Cardiac fibroblast (primary cell): ENCODE results near the gene GTPBP8.
"Not testable (repeated sequence)": the region's sequence is repeated elsewhere in the genome, so short reads cannot be mapped to it uniquely, and the experiment has no call there.

Experiments used
- DNase-seq, 2 donors: peaks; one replicate each; pipeline versions ENCODE4 v3.0.0 to v3.0.0-alpha.2; 2010; ENCODE audit warnings: low read depth in 2 of 2
- H3K4me3 ChIP-seq, 2 donors: replicated peaks in 1 of 2; 1 replicate in 1 of 2; 2 replicates in 1 of 2; pipeline ENCODE4 v1.5.1; 2011; ENCODE audit warnings: low read depth in 2 of 2, low read length in 2 of 2, mild to moderate bottlenecking in 2 of 2, moderate library complexity in 1 of 2
- TF ChIP-seq, protein P1 (sequence below): IDR thresholded peaks from one replicate; pipeline ENCODE4 v1.5.1; 2011; ENCODE audit warnings: low read depth, mild to moderate bottlenecking, low read length, inconsistent platforms

GTPBP8 gene

DNA sequence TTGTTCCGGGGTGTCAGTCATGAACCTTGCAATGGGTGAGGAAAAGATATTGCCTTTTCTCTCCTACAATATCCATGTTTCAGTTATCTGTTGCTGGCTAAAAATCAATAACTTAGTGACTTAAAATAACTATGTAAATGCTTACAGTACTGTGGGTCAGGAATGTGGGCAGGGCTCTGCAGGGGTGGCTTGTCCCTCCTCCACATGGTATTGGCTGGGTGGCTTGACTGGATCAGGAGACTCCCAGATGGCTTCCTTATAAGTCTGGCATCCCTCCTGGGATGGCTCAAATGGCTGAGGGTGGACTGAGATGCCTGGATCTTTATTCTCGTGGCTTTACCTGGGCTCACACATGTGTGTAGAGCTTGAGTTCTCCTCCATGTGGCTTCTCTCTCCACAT, 47.5 kb downstream of the GTPBP8 start:
- DNase-seq = no peak
- H3K4me3 ChIP-seq = no peak overlapping the region
- TF ChIP-seq, protein P1, sequence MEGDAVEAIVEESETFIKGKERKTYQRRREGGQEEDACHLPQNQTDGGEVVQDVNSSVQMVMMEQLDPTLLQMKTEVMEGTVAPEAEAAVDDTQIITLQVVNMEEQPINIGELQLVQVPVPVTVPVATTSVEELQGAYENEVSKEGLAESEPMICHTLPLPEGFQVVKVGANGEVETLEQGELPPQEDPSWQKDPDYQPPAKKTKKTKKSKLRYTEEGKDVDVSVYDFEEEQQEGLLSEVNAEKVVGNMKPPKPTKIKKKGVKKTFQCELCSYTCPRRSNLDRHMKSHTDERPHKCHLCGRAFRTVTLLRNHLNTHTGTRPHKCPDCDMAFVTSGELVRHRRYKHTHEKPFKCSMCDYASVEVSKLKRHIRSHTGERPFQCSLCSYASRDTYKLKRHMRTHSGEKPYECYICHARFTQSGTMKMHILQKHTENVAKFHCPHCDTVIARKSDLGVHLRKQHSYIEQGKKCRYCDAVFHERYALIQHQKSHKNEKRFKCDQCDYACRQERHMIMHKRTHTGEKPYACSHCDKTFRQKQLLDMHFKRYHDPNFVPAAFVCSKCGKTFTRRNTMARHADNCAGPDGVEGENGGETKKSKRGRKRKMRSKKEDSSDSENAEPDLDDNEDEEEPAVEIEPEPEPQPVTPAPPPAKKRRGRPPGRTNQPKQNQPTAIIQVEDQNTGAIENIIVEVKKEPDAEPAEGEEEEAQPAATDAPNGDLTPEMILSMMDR = no peak

DNA sequence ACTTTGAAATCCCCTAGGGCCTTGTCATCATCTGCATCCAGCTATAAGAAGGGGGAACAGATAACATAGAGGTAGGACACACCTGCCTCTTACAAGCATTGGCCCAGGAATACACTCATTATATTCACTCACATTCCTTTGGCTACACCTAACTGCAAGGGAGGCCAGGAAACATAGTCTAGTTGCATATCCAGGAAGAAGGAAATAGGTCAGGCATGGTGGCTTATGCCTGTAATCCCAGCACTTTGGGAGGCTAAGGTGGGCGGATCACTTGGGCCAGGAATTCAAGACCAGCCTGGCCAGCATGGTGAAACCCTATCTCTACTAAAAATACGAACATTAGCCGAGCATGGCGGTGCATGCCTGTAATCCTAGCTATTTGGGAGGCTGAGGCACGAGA, 48.8 kb downstream of the GTPBP8 start:
- no peak for DNase-seq
- TF ChIP-seq, protein P1 = no peak
- H3K4me3 ChIP-seq = no peak overlapping the region

DNA sequence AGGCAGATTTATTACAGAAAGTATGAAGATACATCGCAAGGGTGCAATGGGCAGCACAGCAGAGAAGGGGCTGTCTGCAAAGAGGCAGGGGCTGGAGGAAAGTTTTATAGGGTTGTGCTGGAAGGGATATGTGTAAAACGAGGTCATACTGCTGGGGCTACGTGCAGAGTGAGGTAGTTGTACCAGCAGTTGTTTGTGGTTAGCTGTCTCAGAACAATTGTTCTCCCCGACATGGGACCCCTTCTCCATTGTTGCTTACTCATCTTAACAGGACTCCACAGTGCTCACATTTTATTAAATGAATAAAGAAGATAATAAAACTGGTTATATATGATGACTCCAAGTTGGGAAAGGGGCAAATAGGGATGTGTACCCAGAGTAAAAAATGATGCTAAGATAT, 49.4 kb downstream of the GTPBP8 start:
- no peak for DNase-seq
- TF ChIP-seq, protein P1 = no peak
- no peak overlapping the region for H3K4me3 ChIP-seq

DNA sequence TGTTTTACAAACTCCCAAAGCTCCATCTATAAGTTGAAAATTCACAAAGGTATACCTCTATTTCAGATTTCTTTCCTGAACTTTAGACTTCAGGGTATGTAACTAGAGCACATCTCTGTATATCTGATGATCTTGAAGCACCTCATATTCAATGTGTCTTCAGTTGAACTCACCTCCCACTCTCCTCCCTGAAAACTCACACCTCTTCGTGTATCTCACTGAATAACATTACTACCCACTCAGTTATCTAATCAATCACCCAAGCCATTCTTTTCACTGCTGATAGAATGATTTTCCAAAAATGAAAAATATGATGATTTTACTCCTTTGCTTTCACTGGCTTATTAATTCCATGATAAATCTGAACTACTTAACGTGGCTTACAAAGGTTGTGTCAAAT, 52.9 kb downstream of the GTPBP8 start:
- H3K4me3 ChIP-seq = no peak overlapping the region
- no peak for DNase-seq
- TF ChIP-seq, protein P1 = no peak

DNA sequence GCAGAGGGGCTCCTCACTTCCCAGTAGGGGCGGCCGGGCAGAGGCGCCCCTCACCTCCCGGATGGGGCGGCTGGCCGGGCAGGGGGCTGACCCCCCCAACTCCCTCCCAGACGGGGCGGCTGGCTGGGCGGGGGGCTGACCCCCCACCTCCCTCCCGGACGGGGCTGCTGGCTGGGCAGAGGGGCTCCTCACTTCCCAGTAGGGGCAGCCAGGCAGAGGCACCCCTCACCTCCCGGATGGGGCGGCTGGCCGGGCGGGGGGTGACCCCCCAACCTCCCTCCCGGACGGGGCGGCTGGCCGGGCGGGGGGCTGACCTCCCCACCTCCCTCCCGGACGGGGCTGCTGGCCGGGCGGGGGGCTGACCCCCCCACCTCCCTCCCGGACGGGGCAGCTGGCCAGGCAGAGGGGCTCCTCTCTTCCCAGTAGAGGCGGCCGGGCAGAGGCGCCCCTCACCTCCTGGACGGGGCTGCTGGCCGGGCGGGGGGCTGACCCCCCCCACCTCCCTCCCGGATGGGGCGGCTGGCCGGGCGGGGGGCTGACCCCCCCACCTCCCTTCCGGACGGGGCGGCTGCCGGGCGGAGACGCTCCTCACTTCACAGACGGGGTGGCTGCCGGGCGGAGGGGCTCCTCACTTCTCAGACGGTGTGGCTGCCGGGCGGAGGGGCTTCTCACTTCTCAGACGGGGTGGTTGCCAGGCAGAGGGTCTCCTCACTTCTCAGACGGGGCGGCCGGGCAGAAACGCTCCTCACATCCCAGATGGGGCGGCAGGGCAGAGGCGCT, 55.6 kb downstream of the GTPBP8 start:
- H3K4me3 ChIP-seq, DNase-seq: not testable (repeated sequence)

DNA sequence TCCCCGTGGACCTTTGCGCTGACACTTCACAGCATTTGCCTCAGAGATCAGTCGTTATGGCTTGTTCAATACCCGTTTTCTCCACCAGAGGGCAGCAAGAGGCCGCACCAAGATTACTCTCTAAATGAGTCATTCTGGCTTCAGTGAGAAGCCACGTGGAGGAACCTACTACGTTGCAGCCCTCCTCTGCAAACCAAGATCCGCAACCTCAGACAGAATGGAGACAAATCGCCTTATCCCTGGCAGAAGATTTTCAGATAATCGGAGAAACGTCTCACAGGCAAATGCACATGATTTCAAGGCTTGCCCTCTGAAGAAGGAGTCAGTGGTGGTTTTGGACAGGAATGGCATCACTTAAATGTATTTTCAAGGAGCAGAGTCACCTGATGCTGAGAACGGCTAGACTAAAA, 60.5 kb downstream of the GTPBP8 start:
- peak; percentile 83 to 86 for DNase-seq
- TF ChIP-seq, protein P1 = peak; percentile 77
- no peak overlapping the region for H3K4me3 ChIP-seq
